NCI-H2107 treated with DMSO at 0.1 percent for 48 hours (cell line): ENCODE measurements around the gene NPR2.

Source experiments
- DNase-seq: peaks from one replicate; lab custom pipeline; 2025; ENCODE audit not compliant: unreplicated experiment; lab: John Stamatoyannopoulos, UW

The NPR2 gene

DNA sequence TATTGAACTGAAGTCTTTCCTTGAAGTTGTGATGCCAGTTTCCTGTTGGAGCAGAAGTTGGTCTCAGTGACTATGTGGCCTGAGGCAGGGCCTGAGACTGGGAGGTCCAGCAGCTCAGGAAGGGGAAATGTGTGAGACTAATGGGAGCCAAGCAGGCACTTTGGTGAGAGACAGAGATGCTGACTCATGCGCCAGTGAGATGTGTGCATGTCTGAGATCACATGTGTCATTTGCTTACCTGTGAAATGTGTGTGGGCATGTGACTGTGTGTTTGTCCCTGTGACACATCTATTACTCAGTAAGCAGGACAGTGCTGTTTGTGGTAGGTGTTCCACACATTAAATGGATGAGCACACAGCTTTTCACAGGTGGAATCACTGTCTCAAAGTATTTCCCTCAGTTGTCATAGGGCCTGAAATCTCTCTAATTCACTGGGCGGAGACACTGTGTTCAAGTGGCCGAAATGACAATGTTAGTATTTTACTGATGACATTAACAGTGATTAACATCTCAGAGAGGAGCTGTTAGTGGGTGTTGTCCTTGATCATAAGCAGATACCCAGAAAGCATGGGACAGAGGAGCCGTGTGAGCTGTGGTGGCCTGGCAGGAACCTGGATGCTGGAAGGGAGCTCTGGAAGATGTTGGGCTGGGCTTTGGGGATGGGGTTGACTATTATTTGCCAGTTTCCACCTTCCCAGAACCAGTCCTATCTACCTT, 7.4 kb downstream of the NPR2 start:
- no peak for DNase-seq

DNA sequence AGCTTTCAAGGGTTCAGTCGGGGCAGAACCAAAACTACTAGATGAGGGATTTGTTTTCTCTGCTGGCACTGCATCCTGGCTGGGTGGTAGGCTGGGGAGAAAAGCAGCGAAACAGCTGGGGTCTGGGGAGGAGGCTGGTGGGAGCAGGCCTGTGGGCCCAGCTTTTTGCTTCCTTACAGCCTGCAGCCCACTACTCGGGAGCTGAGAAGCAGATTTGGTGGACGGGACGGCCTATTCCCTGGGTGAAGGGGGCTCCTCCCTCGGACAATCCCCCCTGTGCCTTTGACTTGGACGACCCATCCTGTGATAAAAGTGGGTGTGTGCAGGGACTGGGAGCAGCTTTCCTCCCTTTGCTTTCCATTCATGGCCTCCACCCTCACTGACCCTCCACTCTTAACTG, 9.1 kb downstream of the NPR2 start:
- DNase-seq: no peak

- DNase-seq: no peak
Observed at GRCh38 chr9:35801328-35802128, 10.1 kb downstream of the NPR2 start.

DNA sequence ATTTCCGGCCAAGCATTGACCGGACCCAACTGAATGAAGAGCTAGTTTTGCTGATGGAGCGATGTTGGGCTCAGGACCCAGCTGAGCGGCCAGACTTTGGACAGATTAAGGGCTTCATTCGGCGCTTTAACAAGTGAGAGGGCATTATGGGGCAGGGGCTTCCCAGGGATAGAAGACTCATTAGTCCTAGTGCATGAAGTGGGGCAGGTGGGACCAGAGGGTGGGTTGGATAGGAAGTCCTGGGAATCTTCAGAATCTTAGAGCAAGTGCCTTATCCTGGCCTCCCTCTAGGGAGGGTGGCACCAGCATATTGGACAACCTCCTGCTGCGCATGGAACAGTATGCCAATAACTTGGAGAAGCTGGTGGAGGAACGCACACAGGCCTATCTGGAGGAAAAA, 14.7 kb downstream of the NPR2 start:
- no peak for DNase-seq

GRCh38 chr9:35808433-35808832, 17.0 kb downstream of the NPR2 start:
- no peak for DNase-seq

- no peak for DNase-seq
Observed at GRCh38 chr9:35810122-35810521, 18.7 kb downstream of the NPR2 start.

GRCh38 chr9:35811381-35812024, 20.1 kb downstream of the NPR2 start:
- DNase-seq: no peak

DNA sequence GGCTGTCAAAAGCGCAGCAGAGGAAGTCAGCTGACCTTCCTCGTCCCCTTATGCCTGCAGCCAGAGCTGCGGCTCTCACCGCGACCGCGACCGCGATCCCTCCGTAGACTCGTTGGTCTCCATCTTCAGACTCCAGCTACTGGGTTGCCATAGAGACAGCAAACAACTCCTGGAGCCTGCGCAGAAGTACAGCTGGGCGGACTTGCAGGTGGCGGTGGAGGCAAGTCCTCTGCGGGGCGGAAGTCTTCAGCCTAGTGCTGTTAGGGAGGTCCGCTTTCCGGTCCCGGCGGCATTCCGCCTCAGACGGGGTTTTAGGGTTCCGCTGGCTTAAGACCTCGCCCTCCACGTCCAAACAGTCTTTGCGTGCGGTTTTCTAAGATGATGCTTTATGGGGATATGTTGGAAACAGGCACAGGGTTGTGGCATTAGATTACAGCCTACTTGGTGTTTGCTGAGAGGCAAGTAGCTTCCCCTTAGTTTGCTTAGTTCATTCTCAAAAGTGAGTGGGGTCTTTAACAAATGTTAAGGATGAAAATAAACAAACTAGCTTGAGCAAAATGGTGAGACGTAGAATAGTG, 20.7 kb downstream of the NPR2 start, which contains the start of gene SPAG8:
Gene SPAG8, minus strand, starts transcription at position 238 of the 578 bp plus-strand sequence. Its CDS starts 115 bp downstream, at position 123.
- DNase-seq: peak; percentile 95

DNA sequence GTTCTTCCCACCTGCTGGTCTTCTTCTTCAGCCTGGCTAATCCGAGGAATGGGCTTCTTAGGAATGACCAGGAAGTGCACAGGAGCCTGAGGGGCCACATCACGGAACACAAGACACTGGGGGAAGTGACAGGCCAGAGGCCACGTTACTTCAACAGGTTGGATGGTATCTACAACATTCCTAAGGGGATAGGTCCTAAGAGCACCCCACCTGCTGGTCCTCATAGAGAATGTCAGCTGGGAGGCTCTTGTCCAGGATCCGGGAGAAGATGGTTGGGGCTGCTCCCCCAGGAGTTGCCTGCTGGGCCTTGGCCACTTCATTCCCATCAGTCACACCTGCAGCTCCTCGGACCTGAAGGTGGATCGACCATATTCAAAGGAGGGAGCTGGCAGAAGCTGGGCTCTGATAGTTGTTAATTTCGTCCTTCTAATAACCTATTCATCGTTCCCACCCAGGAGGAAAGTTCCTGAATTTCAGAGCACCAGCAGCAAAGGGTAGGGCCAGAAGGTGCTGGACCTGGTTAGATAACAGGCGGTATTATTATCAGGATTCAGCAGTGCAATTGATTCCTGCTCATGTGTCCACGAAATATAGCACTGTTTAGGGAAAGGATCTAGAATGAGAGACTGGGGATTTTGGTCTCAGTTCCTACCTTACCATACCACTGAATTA, 22.2 kb downstream of the NPR2 start:
- DNase-seq: peak; percentile 8

- DNase-seq: peak; percentile 42
Observed at GRCh38 chr9:35814106-35814840, 22.9 kb downstream of the NPR2 start.

GRCh38 chr9:35814841-35815543, 23.6 kb downstream of the NPR2 start, which contains the start of gene HINT2:
Gene HINT2, minus strand, starts transcription at chr9:35815042. Its CDS starts 63 bp downstream, at chr9:35814979.
- peak; percentile 99 for DNase-seq

GRCh38 chr9:35816708-35817107, 25.3 kb downstream of the NPR2 start:
- DNase-seq: no peak

GRCh38 chr9:35818341-35818740, 26.9 kb downstream of the NPR2 start:
- no peak for DNase-seq

DNA sequence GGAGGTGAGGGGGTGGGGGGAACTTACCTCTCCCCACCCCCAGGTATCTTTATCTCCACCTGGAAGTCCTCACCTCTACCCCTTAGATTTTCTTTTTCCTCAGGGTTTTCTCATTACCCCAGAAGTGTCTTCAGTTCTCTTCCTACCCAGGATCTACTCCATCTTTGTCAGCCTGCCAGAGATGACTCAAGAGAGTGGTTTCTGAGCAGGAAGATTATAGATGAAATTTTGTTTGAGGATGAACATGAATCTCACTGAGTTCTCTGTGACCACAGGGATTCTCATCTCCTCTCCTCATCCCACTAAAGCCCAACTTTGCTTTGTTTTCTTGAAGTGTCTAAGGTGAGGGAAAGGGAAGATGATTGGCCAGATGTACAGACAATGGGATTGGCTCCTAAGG, 28.7 kb downstream of the NPR2 start:
- no peak for DNase-seq

DNA sequence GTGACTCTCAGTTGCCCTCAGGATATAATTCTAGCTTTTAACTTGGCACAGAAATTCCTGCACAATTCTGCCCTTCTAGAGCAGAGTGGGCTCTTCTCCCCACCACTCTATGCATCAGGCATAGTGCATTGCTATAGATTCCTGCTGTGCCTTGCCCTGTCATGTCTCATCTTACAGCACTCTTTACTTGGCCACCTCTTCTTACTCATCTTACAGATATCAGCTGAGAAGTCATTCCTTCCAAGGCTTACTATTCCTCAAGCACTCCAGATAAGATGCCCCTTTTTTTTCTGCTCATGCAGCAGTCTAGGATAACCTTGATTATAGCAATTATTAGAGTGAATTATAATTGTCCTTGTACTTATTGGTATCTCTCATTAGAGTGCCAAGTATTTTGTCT, 31.5 kb downstream of the NPR2 start:
- DNase-seq: no peak

DNA sequence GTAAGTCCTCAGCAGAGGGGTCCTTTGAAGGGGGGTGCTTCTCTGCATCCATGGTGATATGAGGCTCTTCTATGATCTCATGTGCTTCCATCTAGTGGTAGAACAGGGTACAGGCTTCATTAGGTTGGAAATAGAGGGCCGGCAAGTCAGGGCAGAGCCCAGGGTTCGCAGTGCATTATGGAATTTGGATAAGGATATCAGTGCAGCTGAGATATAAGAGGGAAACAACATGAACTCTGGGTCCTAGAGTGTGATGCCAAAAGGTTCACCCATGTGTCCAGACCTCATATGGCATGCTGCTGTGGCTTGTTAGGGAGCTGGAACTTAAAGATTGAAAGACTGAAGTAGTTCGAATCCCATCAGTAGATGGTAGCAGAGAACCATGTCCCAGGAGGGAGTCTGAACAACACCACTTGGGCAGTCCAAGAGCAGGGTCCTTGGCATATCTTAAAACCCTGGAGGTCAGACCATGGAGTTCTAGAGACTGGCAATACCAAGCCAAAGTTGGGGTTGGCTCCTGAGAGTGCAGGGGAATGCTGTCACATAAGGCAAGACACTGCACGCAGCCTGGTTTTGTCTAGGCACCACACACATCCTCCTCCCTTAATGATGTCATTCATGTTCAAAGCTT, 34.8 kb downstream of the NPR2 start:
- peak; percentile 78 for DNase-seq

GRCh38 chr9:35827486-35827885, 36.1 kb downstream of the NPR2 start:
- no peak for DNase-seq

DNA sequence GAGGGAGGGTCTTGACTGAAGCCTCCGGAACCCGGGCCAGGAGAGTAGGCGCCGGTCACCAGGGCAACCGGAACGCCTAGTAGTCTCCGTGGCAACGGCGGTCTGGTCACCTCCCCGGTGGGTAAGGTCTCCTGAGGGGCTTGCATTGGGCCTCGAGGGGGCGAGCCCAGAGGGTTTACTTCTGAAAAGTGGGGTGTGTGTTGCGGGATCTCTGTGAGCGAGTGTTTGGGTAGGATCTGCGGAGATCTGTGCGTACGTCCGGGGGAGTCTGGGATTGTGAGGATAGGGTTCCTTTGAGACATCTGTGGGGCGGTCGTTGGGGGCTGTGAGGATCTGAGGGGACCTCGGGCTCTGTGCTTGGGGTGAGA, 37.3 kb downstream of the NPR2 start, which contains the start of gene FAM221B:
Gene FAM221B, minus strand, starts transcription at position 17 of the 368 bp plus-strand sequence. CDS start 2,571 bp downstream, outside the sequence.
- no peak for DNase-seq
